Stimulated activated CD8-positive, alpha-beta memory T cell treated with anti-CD3 and anti-CD28 coated beads, Interleukin-15, amount 100 ng/mL, for 24 hours (primary cell): ENCODE data around the gene DAB1.

Source experiments
- DNase-seq: peaks from one replicate; pipeline ENCODE4 v3.0.0-alpha.2; 2020; ENCODE audit warnings: low read depth

The DAB1 gene

GRCh38 chr1:56975446-56975845 is 448.4 kb downstream of the DAB1 start:
- DNase-seq = no peak

GRCh38 chr1:56973923-56974742 is 449.7 kb downstream of the DAB1 start:
- DNase-seq = no peak

DNA sequence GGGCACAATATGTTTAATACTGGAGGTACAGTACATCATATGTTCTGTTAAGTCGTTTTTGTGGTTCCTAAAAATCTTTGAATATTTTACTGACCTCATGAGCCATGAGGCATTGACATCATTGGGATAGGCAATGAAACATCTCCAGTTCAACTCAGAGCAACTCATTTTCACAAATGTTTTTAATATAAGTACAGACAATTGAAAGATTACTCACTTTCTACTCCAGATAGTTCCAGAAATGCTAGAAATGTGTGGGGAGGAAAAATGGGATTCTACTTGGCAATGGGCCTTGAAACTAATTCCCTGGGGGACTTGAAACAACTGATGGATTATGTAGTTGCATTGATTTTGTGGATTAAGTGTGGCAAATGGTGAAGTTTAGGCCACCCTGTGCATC is 450.9 kb downstream of the DAB1 start:
- DNase-seq = no peak

DNA sequence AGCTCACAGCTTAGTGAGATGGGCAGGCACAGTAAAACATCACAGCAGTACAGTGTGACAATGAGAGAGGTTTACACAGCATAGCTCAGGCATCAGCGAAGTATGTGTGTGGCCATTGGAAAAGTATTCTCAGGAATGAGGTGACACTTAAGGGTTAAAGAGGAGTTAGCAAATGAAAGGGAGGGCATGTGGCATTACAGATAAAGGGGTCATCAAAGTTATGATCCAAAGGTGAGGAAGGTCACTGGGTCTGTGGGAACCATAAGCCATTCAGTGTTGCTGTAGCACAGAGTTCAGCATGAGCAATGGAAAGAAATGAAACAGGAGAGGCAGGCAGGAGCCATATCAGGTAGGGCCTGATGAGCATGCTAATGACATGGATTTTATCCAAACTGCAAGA is 453.6 kb downstream of the DAB1 start:
- DNase-seq = no peak

DNA sequence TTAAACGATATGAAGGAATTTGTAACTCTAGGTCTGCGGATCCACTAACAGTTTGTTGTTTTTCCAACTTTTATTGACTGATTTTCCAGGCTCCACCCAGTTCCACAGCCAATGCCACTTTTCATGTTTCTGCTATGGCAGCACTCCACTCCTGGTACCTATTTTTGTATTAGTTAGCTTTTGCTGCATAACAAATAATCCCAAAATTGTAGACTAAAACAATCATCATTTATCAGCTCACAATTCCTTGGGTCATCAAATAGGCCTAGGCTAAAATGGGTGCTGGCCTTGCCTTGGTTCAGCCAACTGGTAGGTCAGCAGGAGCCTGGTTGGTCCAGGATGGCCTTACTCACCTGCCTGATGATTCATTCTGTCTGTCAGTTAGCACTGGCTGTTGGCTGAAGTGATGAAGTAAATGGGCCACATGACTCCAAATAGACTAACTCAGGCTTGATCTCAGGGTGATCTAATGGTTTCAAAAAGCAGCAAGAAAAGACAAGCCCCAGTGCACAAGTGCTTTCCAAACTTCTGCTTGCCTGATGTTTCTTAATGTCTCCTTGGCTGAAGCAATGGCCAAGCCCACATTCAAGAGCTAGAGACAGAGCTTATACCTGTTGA is 454.9 kb downstream of the DAB1 start:
- DNase-seq = no peak

DNA sequence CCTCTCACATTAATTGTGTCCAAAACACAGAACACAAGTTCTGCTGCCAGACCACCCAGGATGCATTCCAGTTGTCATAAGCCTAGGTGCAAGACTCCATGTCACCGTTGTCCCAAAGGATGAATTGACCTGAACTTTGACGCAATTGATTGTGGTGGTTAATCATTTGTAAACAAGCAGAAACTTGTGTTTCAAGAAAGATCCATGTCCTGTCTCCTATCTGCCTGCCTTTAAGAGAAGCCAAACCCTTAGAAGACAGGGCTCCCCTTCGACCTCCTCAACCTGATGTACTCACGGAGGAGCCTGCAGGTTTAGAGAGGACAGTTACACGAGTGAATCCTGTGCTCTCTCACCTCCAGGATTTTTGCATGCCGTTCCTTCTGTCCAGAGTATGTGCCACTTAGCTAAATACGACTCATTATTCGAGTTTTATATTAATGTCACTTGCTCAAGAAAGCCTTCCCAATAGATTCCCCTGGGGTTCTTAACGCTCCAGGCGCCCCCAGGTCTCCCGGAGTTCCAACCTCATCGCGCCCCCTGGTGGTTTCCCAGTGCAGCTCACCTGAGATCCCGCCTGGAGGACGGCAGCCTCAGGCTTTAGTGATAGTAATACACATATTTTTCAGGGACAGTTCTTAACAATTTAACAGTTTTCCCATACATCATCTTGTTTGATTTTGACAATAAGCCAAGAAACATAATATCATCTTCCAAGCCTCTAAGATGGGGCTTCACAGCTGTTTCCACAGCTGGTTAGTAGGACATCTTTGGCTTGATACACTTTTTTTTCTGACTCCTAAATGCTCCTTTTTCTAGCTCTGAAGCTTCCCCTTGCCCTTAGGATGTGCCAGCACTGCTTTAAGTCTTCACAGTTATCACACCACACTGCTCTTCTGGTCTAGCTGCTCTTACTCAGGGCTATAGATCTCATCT is 455.7 kb downstream of the DAB1 start:
- no peak for DNase-seq

DNA sequence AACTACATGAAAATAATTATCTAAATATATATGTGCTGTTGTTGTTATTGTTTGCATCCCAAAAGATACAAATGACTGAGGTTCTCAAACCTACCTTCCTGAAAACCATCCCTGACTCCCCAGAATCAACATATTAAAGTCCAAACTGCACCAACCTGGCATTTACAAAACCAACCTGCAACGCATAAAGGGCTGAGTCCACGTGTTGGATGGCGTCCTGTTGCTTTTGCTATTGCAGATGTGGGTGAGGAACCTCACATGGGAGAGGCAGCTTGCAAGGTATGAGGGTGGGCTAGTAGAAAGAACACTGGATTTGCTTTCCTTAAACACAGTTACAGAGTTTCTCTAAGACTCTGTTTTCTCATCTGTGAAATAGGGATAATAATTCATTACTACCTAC is 456.5 kb downstream of the DAB1 start:
- DNase-seq = no peak

- DNase-seq = no peak
These were observed 457.2 kb downstream of the DAB1 start for GRCh38 chr1:56966698-56966999.

- no peak for DNase-seq
These were observed 457.8 kb downstream of the DAB1 start, which contains the start of gene C8B for GRCh38 chr1:56965916-56966697. Gene C8B (minus strand): TSS chr1:56966015. CDS start chr1:56965948, 67 bp downstream.

DNA sequence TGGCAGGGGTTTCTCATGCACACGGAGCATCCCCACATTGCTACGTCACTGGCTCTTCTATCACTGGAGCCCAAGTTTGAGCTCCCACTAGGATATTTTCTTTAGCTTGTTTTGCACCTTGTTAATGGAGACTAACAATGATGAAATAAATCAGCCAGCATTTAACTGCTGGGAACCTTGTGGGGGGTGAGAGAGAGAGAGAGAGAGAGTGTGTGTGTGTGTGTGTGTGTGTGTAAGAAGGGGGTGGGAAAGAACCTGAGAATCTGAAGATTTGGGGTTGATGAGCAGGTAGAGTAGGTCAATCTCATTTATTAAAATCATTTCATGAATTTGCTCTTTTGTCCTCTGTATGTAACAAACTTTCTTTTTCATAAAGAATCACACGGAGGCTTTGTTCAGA is 458.7 kb downstream of the DAB1 start:
- DNase-seq = no peak

DNA sequence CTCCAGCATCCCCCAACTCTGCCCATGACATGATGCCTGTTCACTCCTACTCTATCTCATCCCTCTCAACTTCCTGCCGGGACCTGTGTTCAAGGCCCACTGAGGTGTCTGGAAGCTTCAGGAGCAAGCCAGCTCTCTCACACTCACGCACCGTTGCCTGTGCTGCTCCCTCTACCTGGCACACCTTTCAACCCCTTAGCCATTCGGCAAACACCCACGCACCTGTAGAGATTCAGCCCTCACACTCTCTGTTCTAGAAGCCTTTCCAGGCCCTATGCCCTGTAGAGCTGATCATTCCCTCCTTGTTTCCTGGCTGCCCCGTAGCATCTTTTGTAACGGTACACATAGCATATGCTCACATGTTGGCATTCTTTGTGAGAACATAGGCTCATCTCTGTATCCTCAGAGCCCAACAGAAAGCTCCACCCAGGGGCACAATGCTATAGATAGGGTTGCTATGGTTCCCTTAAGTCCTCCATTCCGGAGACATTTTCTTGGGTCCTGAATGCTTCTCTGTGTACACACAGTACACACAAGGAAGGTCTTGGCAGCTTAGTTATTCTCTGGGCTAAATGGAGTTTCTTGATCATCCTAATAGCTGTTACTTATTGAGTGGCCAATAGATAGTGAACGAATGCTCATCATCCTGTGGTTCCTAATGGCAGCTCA is 459.4 kb downstream of the DAB1 start:
- no peak for DNase-seq

DNA sequence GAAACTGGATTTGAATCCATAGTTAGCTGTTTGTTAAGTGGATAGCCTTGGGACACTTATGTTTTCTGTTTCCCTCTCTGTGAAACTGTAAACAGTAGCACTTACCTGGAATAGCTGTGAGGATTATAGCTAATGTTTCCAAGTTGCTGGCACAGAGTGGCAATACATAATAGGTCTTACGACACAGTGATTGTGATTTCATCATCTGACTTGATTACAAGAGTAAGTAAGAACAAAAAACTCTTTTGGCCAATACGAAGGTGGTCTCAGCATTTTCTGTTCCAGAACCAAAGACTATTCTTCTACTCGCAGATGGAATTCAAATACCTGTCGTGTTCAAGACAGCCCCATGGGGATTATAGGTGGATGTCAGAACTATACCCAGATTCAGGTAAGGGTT is 460.2 kb downstream of the DAB1 start:
- DNase-seq = no peak

- no peak for DNase-seq
These were observed 462.4 kb downstream of the DAB1 start for GRCh38 chr1:56961426-56961825.

DNA sequence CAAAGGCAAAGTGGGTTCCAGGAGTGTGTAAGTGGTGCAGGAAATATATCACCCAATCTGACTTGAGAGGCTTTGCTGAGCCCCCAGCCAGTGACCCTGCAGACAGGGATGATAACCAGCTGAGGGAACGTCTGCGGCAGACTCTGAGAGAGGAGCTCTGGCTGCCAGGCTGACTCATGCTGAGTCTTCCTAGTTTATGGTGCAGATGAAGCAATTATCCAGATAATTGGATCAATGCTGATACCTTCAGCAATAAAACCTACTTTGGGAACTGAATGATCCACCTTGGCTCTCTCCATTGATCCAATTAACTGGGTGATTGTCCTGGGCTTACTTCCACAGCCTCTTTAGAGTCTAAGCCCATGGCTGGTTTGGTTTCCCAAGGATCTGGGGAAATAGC is 465.3 kb downstream of the DAB1 start:
- DNase-seq = no peak

DNA sequence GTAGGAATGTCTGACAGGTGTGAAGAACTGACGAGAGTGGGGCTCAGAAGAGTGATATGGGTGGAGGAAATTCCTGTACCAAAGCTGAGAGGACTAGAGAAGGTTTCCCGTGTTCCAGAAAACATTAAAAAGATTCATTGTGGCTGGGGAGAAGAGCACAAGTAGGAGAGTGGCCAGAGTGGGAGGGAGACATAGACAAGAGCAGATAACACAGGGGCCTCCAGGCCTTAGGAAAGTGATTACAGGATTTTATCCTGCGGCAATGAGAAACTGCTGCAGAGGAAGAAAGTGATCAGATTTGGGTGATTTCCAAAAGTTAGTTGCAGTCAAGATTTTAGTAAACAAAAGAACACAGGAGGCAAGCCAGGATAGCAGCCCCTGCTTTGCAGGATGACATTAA is 465.9 kb downstream of the DAB1 start:
- DNase-seq = no peak

DNA sequence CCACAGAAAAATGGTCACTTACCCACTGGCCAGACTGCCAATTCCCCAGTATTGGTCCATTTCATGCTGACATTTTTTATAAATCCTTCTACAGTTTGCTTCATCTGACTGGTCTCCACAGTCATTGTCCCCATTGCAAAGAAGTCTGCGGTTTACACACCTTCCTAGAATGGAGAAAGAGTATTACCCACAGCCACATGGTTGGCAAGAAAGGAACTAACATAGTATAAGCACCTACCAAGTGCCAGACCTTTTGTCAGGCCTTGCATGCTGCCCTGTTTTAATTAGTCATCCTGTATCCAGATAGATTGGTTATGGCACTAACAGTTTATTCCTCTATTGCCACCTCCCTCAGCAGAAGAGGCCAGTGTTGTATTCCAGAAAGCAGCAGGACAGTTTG is 469.2 kb downstream of the DAB1 start:
- no peak for DNase-seq

DNA sequence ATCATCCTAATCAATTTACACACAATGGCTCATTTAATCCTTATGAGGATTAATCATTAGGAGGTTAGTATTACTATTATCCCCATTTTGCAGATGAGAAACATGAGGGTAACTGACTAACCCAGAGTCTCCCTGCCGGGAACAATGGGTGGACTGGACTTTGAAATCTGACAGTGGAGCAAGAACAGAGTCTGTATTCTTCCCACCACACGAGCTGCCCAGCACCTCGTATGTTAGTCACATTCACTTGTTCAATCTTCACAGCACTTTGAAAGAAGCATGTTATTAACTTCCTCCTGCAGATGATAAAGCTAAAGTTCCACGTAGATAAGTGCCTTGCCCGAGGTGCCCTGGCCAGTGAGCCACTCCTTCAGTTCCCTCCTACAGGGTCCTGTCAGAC is 470.5 kb downstream of the DAB1 start:
- no peak for DNase-seq

- DNase-seq = no peak
These were observed 471.4 kb downstream of the DAB1 start for GRCh38 chr1:56952501-56952900.

DNA sequence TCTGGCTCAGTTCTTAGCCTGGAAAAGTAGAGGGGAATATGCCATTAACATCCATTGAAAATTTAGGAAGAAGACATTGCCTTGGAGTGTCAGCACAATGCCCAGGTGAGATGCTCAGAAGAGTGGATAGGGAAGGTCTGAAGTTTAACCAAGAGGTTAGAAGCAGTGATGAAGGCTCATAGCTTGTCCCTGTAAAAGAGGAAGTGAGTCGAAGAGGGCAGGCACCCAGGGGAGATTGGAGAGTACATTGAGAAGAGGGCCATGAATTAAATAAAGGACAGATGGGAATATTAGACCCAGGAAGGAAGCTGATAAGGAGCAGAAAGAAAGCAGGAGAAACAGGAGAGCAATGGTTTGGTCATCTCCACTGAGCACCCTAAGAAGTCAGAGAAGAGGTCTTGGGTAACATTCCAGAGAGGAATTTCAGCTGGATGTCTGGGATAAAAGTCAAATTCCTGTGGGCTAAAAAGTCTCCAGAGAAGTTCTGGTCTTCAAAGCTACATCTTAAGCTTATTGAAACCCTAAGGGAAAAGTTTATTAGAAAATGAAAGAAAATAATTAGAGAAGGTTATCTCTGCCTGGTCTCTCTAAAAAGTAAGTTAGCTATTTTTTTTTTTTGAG is 475.3 kb downstream of the DAB1 start:
- DNase-seq = no peak
